HPDE6-E6E7 (cell line): ENCODE data around the gene ABLIM2.

Source experiments
- DNase-seq: peaks from one replicate; pipeline ENCODE4 v3.0.0; 2011; ENCODE audit warnings: missing footprints; ENCODE audit errors: extremely low spot score

The ABLIM2 gene

GRCh38 chr4:8070736-8071718 lies 87.6 kb downstream of the ABLIM2 start:
- no peak for DNase-seq

- DNase-seq = no peak
These were observed 89.4 kb downstream of the ABLIM2 start for GRCh38 chr4:8069102-8069752.

GRCh38 chr4:8067945-8068896 lies 90.4 kb downstream of the ABLIM2 start:
- DNase-seq = no peak

- DNase-seq = no peak
These were observed 91.2 kb downstream of the ABLIM2 start for GRCh38 chr4:8067274-8067936.

- no peak for DNase-seq
These were observed 92.2 kb downstream of the ABLIM2 start for GRCh38 chr4:8066336-8066931.

GRCh38 chr4:8063974-8064563 lies 94.5 kb downstream of the ABLIM2 start:
- no peak for DNase-seq

- DNase-seq = no peak
These were observed 97.0 kb downstream of the ABLIM2 start for GRCh38 chr4:8061573-8061972.

- no peak for DNase-seq
These were observed 97.5 kb downstream of the ABLIM2 start for GRCh38 chr4:8061145-8061544.

GRCh38 chr4:8060632-8061031 lies 98.0 kb downstream of the ABLIM2 start:
- no peak for DNase-seq

GRCh38 chr4:8058031-8058479 lies 100.6 kb downstream of the ABLIM2 start:
- DNase-seq = no peak

GRCh38 chr4:8055206-8055605 lies 103.4 kb downstream of the ABLIM2 start:
- DNase-seq = no peak

GRCh38 chr4:8053688-8054449 lies 104.7 kb downstream of the ABLIM2 start:
- no peak for DNase-seq

GRCh38 chr4:8052160-8052691 lies 106.4 kb downstream of the ABLIM2 start:
- no peak for DNase-seq

- no peak for DNase-seq
These were observed 107.0 kb downstream of the ABLIM2 start for GRCh38 chr4:8051644-8052043.

GRCh38 chr4:8050555-8051206 lies 107.9 kb downstream of the ABLIM2 start:
- DNase-seq = no peak

GRCh38 chr4:8050180-8050554 lies 108.4 kb downstream of the ABLIM2 start:
- DNase-seq = no peak

- no peak for DNase-seq
These were observed 109.5 kb downstream of the ABLIM2 start for GRCh38 chr4:8048856-8049676.
